Suprapubic skin (tissue), 4 donors: ENCODE data around the gene RERE. TPM values are rescaled to one million over a fixed set of nuclear protein-coding genes. Genes with fewer than 3 reads are reported as not detected.

Source experiments
- DNase-seq, 2 donors: peaks; one replicate each; pipeline ENCODE4 v3.0.0-alpha.2; 2019; ENCODE audit warnings: low spot score in 2 of 2
- H3K27ac ChIP-seq: fragments of 200-600 bp; sonication (generic); one replicate; pipeline ENCODE4 v1.5.1; 2019
- H3K27me3 ChIP-seq: fragments of 200-600 bp; sonication (generic); one replicate; pipeline ENCODE4 v1.5.1; 2019
- H3K36me3 ChIP-seq: fragments of 200-600 bp; sonication (generic); one replicate; pipeline ENCODE4 v1.5.1; 2019
- H3K4me1 ChIP-seq: fragments of 200-600 bp; sonication (generic); one replicate; pipeline ENCODE4 v1.5.1; 2019
- H3K4me3 ChIP-seq: fragments of 200-600 bp; sonication (generic); one replicate; pipeline ENCODE4 v1.5.1; 2019; ENCODE audit warnings: mild to moderate bottlenecking
- H3K9me3 ChIP-seq: fragments of 200-600 bp; sonication (generic); one replicate; pipeline ENCODE4 v1.5.1; 2019
- EP300 ChIP-seq: sonication (generic); formaldehyde crosslinking; IDR thresholded peaks from one replicate; pipeline ENCODE4 v1.6.1; 2017; ENCODE audit warnings: antibody characterized with exemption
- POLR2A ChIP-seq, 2 donors: fragments of 450-650 bp; IDR thresholded peaks; one replicate each; pipeline ENCODE4 v1.6.1; 2017; ENCODE audit warnings: antibody characterized with exemption in 2 of 2, mild to moderate bottlenecking in 2 of 2, moderate library complexity in 2 of 2
- POLR2AphosphoS5 ChIP-seq, 3 donors: sonication (generic); formaldehyde crosslinking; IDR thresholded peaks; one replicate each; pipeline ENCODE4 v1.6.1; 2017; ENCODE audit warnings: antibody characterized with exemption in 3 of 3
- WGBS: methylation state at CpG from one replicate; pipeline ENCODE4 v1.1.5; 2018; 5-methylcytosine and 5-hydroxymethylcytosine counted together
- total RNA-seq, 4 donors: library from RNA; depleted of rRNA; stranded (reverse); fragments of >200 nt; gene quantifications; one replicate each; pipeline ENCODE4 v1.1.0, GENCODE V29; 2016
- TF ChIP-seq, protein P1 (sequence below), 2 donors: fragments of 200-600 bp in 1 of 2; fragments of 450-650 bp in 1 of 2; sonication (generic) in 1 of 2; IDR thresholded peaks; one replicate each; pipeline ENCODE4 v1.5.1; 2016 to 2019; ENCODE audit warnings: antibody characterized with exemption in 2 of 2, mild to moderate bottlenecking in 1 of 2, moderate library complexity in 1 of 2

RERE gene
- total RNA-seq, 4 donors from 2014 or later = 43.4 to 113 (median 83.3) TPM

DNA sequence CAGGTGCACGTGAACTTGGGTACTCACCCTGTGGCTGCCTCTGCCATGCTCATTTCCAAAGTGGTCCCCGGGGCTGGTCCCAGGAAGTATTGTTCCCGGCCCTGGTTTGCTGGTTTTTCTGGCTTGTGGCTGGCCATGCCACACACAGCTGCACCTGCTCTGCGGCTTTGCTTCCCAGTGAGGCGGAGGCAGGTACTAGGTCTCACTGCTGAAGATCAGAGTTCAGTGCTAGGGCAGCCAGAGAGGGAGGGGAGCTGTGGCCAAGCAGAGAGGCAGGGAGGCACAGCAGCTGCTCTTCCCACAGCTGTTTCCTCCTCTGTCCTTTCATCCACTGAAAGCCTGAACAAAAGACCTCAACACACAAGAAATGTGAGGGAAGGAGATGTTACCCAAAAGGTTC is 30.6 kb upstream of the RERE start:
- DNase-seq = no peak
- Histone ChIP-seq H3K9me3 (no peaks in the 10 kb centered on the region), H3K4me3 (no peak overlapping the region), H3K4me1 (peaks cover 18% of the 10 kb centered on the region), H3K27ac (peak overlapping the region; percentile 15), H3K36me3 (no peaks in the 10 kb centered on the region), H3K27me3 (no peaks in the 10 kb centered on the region)
- TF ChIP-seq POLR2AphosphoS5 (IDR thresholded peaks at IDR 0.05) = no peak
- no peak for TF ChIP-seq POLR2A (IDR thresholded peaks at IDR 0.05)
- TF ChIP-seq, protein P1, sequence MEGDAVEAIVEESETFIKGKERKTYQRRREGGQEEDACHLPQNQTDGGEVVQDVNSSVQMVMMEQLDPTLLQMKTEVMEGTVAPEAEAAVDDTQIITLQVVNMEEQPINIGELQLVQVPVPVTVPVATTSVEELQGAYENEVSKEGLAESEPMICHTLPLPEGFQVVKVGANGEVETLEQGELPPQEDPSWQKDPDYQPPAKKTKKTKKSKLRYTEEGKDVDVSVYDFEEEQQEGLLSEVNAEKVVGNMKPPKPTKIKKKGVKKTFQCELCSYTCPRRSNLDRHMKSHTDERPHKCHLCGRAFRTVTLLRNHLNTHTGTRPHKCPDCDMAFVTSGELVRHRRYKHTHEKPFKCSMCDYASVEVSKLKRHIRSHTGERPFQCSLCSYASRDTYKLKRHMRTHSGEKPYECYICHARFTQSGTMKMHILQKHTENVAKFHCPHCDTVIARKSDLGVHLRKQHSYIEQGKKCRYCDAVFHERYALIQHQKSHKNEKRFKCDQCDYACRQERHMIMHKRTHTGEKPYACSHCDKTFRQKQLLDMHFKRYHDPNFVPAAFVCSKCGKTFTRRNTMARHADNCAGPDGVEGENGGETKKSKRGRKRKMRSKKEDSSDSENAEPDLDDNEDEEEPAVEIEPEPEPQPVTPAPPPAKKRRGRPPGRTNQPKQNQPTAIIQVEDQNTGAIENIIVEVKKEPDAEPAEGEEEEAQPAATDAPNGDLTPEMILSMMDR (IDR thresholded peaks at IDR 0.05) = no peak
- no peak for TF ChIP-seq EP300
- WGBS = 61% methylated on average over 3 of the region's 5 CpGs

DNA sequence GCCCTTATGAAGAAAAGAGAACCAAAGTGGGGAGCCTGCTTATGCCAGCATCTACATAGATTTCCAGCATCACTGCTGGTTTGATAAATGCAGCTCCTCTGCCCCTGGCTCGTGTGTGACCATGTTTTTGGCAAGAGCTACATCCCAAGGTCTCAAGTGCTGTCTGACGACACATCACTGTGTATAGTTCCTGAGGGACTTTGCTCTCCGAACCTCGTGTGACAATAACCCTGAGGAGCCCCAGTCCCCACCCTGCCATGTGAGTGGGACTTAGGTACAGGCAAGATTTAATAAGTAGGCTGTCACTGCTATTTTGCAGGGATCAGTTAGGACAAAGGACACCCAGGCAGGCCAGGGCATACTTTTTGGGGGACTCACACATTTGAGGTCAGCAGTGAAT is 28.8 kb upstream of the RERE start:
- no peak overlapping the region for H3K27ac ChIP-seq
- no peaks in the 10 kb centered on the region for H3K27me3 ChIP-seq
- WGBS = 77% methylated on average over 4 of the region's 4 CpGs
- peaks cover 18% of the 10 kb centered on the region for H3K4me1 ChIP-seq
- no peak for DNase-seq
- H3K9me3 ChIP-seq = no peaks in the 10 kb centered on the region
- H3K36me3 ChIP-seq = no peaks in the 10 kb centered on the region
- H3K4me3 ChIP-seq = no peak overlapping the region
- TF ChIP-seq POLR2A (IDR thresholded peaks at IDR 0.05) = no peak

DNA sequence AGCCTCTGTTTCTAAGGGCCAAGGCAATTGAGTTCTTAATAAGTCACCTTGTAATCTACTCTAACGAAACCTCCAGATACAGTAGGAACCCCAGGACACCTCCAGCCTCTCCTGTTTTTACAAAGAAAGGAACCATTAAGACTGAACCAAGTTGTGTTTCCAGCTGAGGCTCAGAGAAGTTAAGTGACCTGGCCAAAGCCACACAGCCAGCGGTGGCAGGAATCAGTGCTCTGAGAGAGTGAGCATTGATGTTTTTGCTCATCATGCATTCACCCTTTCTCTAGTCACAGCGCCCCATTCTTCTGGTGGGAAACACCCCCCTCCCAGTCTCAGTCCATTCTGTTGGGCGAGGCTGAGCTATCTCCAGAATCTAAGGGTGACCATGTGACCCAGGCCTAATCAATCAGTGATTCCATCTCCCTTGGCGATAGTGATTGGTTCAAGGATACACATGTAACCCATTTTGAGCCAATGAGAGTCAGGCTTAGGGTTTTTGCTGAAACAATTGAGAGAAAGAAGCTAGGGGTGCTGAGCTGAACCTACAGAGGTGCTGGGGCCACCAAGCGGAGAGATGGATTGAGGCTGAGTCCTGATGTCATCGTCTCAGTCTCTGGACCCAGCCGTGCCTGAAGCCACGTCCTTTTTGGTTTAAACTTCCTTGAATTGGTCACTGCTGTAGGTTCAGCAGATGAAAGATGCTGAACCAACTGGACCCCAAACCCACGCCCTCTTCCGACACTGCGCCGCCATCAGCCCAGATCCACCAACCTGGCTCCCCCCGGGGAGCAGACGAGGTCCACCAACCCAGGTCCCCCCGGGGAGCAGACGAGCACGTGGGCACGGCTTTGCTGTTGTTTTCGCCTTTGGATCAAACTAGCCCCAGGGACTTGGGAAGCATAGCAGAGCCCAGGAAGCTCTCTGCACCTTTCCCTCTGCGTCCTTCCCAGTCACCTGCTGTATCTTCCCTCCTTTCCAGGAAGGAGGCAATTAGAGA is 28.0 kb upstream of the RERE start:
- TF ChIP-seq POLR2A (IDR thresholded peaks at IDR 0.05) (no peak), POLR2AphosphoS5 (IDR thresholded peaks at IDR 0.05) (no peak), EP300 (no peak)
- TF ChIP-seq, protein P1 (IDR thresholded peaks at IDR 0.05) = no peak
- Histone ChIP-seq H3K27ac (no peak overlapping the region), H3K9me3 (no peaks in the 10 kb centered on the region), H3K4me1 (peaks cover 18% of the 10 kb centered on the region), H3K36me3 (no peaks in the 10 kb centered on the region), H3K4me3 (no peak overlapping the region), H3K27me3 (no peaks in the 10 kb centered on the region)
- no peak for DNase-seq
- WGBS = 85% methylated on average over 21 of the region's 21 CpGs

DNA sequence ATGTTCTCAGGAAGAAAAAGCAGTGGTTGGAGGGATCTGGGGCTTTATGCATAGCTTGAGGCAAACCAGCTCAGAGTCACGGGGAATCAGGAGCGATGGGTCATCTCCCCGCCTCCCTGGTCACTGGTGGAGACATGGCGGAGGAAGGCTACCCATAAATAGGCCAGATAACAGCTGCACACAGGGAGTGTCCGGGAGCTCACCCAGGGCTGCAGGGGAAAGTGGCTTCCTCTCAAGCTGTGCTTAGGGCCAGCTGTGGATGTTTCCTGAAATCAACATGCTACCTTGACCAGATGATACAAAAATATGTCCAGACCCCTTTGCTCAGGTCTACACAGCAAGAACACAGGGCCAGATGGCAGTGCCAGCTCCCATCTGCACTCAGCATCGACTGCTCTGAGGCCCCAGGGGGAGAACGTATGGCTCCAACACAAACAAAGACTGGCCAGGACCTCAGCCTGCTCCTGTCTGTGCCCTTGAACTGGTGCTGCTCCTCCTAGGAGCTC is 27.1 kb upstream of the RERE start:
- peaks cover 18% of the 10 kb centered on the region for H3K4me1 ChIP-seq
- no peak for DNase-seq
- H3K4me3 ChIP-seq = no peak overlapping the region
- WGBS = 76% methylated on average over 7 of the region's 7 CpGs
- H3K27me3 ChIP-seq = no peaks in the 10 kb centered on the region
- H3K9me3 ChIP-seq = no peaks in the 10 kb centered on the region
- no peaks in the 10 kb centered on the region for H3K36me3 ChIP-seq
- TF ChIP-seq POLR2AphosphoS5 (IDR thresholded peaks at IDR 0.05) (no peak), POLR2A (IDR thresholded peaks at IDR 0.05) (no peak), EP300 (no peak)
- TF ChIP-seq, protein P1 (IDR thresholded peaks at IDR 0.05) = no peak
- no peak overlapping the region for H3K27ac ChIP-seq

DNA sequence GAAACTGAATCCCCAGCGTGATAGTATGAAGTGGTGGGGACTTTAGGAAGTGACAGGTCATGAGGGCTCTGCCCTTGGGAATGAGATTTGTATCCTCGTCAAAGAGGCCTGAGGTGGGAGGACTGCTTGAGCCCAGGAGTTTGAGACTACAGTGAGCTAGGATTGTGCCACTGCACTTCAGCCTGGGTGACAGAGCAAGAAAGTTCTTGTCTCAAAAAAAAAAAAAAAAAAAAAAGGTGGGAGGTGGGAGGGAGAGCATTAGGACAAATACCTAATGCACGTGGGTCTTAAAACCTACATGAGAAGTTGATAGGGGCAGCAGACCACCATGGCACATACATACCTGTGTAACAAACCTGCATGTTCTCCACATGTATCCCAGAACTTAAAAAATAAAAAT is 24.0 kb upstream of the RERE start:
- Histone ChIP-seq H3K36me3 (no peaks in the 10 kb centered on the region), H3K27me3 (no peaks in the 10 kb centered on the region), H3K27ac (no peak overlapping the region), H3K4me1 (no peaks in the 10 kb centered on the region), H3K9me3 (no peaks in the 10 kb centered on the region), H3K4me3 (no peak overlapping the region)
- TF ChIP-seq POLR2AphosphoS5 (IDR thresholded peaks at IDR 0.05) (no peak), POLR2A (IDR thresholded peaks at IDR 0.05) (no peak), EP300 (no peak)
- TF ChIP-seq, protein P1 (IDR thresholded peaks at IDR 0.05) = no peak
- DNase-seq = no peak
- WGBS = 93% methylated on average over 3 of the region's 3 CpGs
